ENCODE measurements around the gene CSTPP1. TPM values are rescaled to one million over a fixed set of nuclear protein-coding genes. Genes with fewer than 3 reads are reported as not detected.

Gene CSTPP1
- total and polyA plus RNA-seq, 2 of the 8 experiments (the other 6 are each of a cell fraction or from before 2014, with no cell fraction given): 24.2 to 28.7 TPM

DNA sequence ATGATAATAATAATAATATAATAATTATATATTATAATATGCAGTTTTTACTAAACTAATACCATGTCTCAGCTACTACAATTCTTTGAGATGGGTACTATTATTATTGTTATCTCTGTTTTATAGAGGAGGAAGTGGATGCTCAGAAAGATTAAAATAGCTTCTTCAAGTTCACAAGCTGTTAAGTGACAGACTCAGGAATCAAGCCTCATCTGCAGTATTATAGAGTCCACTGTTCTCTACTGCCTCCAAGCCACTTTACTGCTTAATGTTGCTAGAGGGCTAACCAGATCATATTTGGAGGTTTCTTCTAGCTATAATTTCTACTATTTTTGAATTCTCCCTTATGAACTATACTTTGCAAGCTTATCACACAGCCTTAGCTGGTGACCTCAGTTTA lies 62.7 kb downstream of the CSTPP1 start:
- FAIRE-seq (no peak), DNase-seq (ENCODE audit: low read depth in 1 of 2, low spot score in 2 of 2) (no peak)
- no peak overlapping the region for H4K91ac ChIP-seq (replicated peaks; ENCODE audit: insufficient read length, low read length)
- H3K4me1 ChIP-seq (replicated peaks in 1 of 4; ENCODE audit: control insufficient read depth in 3 of 4, insufficient read depth in 4 of 4, low read length in 3 of 4): no peaks in the 10 kb centered on the region; a peak in 2 of 7 replicates
- no peak overlapping the region for H4K8ac ChIP-seq (ENCODE audit: extremely low read depth, insufficient read depth, low read length)
- no peak overlapping the region for H3K9ac ChIP-seq (replicated peaks in 1 of 4; ENCODE audit: extremely low read depth in 1 of 4, low read depth in 3 of 4, low read length in 3 of 4)
- no peak overlapping the region for H2BK5ac ChIP-seq (ENCODE audit: low read depth, low read length)
- H2AFZ ChIP-seq (ENCODE audit: low read length): no peak overlapping the region
- H3K18ac ChIP-seq (ENCODE audit: extremely low read depth, low read length): no peak overlapping the region
- no peak overlapping the region for H3K27ac ChIP-seq (ENCODE audit: low read depth, low read length)
- H3K4ac ChIP-seq (replicated peaks; ENCODE audit: insufficient read length, low read depth, low read length): no peak overlapping the region
- H2BK12ac ChIP-seq (ENCODE audit: low read depth, low read length): no peak overlapping the region
- H2BK15ac ChIP-seq (ENCODE audit: low read length): no peak overlapping the region
- H3K14ac ChIP-seq (ENCODE audit: insufficient read length): no peak overlapping the region
- no peaks in the 10 kb centered on the region for H3K9me3 ChIP-seq (ENCODE audit: insufficient read depth in 2 of 2, low read depth in 1 of 2, low read length in 1 of 2)
- no peak overlapping the region for H2BK120ac ChIP-seq (replicated peaks; ENCODE audit: low read depth, low read length)
- CTCF ChIA-PET (ENCODE audit: partially characterized antibody): interaction anchor here (0.5 to 2.9 kb wide), 5 partner anchors 13 to 590 kb away, joined by 3 to 14 read pairs (median 4); no protein-coding TSS in a partner anchor
- no peak overlapping the region for H3K23ac ChIP-seq (ENCODE audit: insufficient read length)
- POLR2A ChIA-PET (ENCODE audit: partially characterized antibody): interaction anchor here (1.0 to 1.1 kb wide), 3 partner anchors 11 to 142 kb away, joined by 3 to 4 read pairs (median 3); no protein-coding TSS in a partner anchor
- TF ChIP-seq SUZ12 (IDR thresholded peaks at IDR 0.05; ENCODE audit: low read length) (no peak), YY1 (IDR thresholded peaks at IDR 0.05; ENCODE audit: low read depth, low read length) (no peak)
- H3K4me3 ChIP-seq (ENCODE audit: extremely low read depth in 1 of 4, insufficient read depth in 2 of 4, low read depth in 3 of 4, low read length in 4 of 4): no peak overlapping the region
- no peaks in the 10 kb centered on the region for H3K36me3 ChIP-seq (ENCODE audit: control insufficient read depth in 2 of 4, insufficient read depth in 4 of 4, low read length in 3 of 4)
- H4K20me1 ChIP-seq (replicated peaks in 1 of 2; ENCODE audit: control insufficient read depth in 1 of 2, insufficient read depth in 2 of 2, low read length in 2 of 2): no peaks in the 10 kb centered on the region
- H3K79me2 ChIP-seq (ENCODE audit: control insufficient read depth in 1 of 2, insufficient read depth in 2 of 2, low read length in 2 of 2): no peaks in the 10 kb centered on the region
- H2AK5ac ChIP-seq (ENCODE audit: low read depth, low read length): no peak overlapping the region
- H4K5ac ChIP-seq (ENCODE audit: insufficient read length, low read depth, low read length): no peak overlapping the region
- no peaks in the 10 kb centered on the region for H3K79me1 ChIP-seq (ENCODE audit: low read depth, low read length)
- no peaks in the 10 kb centered on the region for H3K23me2 ChIP-seq (ENCODE audit: low read depth, low read length)
- H3K27me3 ChIP-seq (replicated peaks in 1 of 4; ENCODE audit: control insufficient read depth in 3 of 4, extremely low read depth in 1 of 4, insufficient read depth in 3 of 4, low read length in 3 of 4): no peaks in the 10 kb centered on the region
- H3K56ac ChIP-seq (replicated peaks; ENCODE audit: insufficient read length, low read depth, low read length): no peak overlapping the region
- H2BK20ac ChIP-seq (ENCODE audit: low read length): no peak overlapping the region
- H3K4me2 ChIP-seq (ENCODE audit: insufficient read depth in 1 of 2, low read depth in 2 of 2, low read length in 2 of 2): no peak overlapping the region
